Cardiac fibroblast (primary cell): Measurements from ENCODE around the gene DSC1.

Source experiments
- DNase-seq, 2 donors: peaks; one replicate each; pipeline versions ENCODE4 v3.0.0 to v3.0.0-alpha.2; 2010; ENCODE audit warnings: low read depth in 2 of 2
- H3K4me3 ChIP-seq, 2 donors: replicated peaks in 1 of 2; 1 replicate in 1 of 2; 2 replicates in 1 of 2; pipeline ENCODE4 v1.5.1; 2011; ENCODE audit warnings: low read depth in 2 of 2, low read length in 2 of 2, mild to moderate bottlenecking in 2 of 2, moderate library complexity in 1 of 2
- TF ChIP-seq, protein P1 (sequence below): IDR thresholded peaks from one replicate; pipeline ENCODE4 v1.5.1; 2011; ENCODE audit warnings: low read depth, mild to moderate bottlenecking, low read length, inconsistent platforms

DSC1 gene

GRCh38 chr18:31156821-31157763 is 5.6 kb downstream of the DSC1 start:
- DNase-seq: peak in 1 of 2 donors; percentile 2
- TF ChIP-seq, protein P1, sequence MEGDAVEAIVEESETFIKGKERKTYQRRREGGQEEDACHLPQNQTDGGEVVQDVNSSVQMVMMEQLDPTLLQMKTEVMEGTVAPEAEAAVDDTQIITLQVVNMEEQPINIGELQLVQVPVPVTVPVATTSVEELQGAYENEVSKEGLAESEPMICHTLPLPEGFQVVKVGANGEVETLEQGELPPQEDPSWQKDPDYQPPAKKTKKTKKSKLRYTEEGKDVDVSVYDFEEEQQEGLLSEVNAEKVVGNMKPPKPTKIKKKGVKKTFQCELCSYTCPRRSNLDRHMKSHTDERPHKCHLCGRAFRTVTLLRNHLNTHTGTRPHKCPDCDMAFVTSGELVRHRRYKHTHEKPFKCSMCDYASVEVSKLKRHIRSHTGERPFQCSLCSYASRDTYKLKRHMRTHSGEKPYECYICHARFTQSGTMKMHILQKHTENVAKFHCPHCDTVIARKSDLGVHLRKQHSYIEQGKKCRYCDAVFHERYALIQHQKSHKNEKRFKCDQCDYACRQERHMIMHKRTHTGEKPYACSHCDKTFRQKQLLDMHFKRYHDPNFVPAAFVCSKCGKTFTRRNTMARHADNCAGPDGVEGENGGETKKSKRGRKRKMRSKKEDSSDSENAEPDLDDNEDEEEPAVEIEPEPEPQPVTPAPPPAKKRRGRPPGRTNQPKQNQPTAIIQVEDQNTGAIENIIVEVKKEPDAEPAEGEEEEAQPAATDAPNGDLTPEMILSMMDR: no peak
- H3K4me3 ChIP-seq: no peak overlapping the region

DNA sequence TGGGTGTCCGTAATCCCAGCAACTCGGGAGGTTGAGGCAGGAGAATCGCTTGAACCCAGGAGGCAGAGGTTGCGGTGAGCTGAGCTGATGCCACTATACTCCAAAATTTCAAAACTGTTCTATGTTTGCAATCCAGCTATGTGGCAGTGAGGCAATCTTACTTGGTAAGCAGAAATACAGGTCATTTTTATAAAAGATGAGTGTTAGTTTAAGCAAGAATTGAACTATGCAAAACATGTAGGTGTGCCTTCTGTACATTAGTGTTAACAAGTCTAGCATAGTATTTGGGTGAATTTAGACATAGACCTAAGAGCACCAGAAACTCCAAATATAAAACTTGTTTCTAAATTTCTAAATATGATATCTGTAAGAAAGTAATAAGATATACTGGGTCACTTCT is 7.2 kb downstream of the DSC1 start:
- TF ChIP-seq, protein P1: no peak
- no peak overlapping the region for H3K4me3 ChIP-seq
- no peak for DNase-seq

- TF ChIP-seq, protein P1: no peak
- H3K4me3 ChIP-seq: no peak overlapping the region
- no peak for DNase-seq
These were observed 8.5 kb downstream of the DSC1 start for GRCh38 chr18:31154181-31154580.

GRCh38 chr18:31149351-31149750 is 13.3 kb downstream of the DSC1 start:
- no peak for DNase-seq
- no peak overlapping the region for H3K4me3 ChIP-seq
- TF ChIP-seq, protein P1: no peak

DNA sequence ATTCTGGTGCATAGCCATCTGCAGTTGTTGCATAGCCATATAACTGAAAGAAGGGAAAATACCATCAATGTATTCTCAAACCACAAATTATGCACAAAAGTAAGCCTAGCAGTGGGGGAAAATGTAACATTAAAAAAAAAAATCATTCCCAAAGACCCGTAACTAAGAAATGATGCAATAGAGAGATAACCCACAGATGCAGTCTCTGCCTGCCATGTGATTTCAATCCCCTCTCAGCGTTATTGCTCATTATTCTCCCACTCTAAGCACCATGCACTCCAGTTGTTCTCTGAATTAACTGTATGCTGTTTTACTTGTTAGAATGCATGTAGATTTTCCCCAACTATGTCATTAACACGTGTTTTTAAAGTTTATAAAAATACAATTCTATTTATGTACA is 14.1 kb downstream of the DSC1 start:
- H3K4me3 ChIP-seq: no peak overlapping the region
- no peak for DNase-seq
- TF ChIP-seq, protein P1: no peak

DNA sequence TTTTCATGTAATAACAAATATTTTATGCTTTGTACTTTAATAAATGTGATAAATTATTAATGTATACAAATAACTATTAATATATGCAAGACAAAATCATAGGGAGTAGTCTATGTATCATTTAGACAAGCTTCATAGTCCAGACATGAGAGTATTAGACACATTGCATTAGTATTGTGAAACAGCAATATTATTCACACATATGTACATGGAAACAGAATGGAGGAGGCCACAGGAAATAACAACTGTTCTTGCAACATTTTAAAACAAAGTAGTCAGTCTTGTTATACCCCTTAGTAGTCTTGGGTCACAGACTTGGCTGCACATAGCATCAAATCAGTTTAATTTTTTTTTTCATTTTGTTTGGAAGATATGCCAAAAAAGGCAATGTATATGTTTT is 15.8 kb downstream of the DSC1 start:
- DNase-seq: peak; percentile 4 to 12
- H3K4me3 ChIP-seq: no peak overlapping the region
- TF ChIP-seq, protein P1: no peak
